Spleen (tissue), 7 donors: ENCODE measurements around the gene AKT1S1.

Experiments used
- POLR2A ChIP-seq, 3 donors: fragments of 450-650 bp; IDR thresholded peaks; one replicate each; pipeline ENCODE4 v1.5.1; 2017; ENCODE audit warnings: antibody characterized with exemption in 3 of 3, mild to moderate bottlenecking in 1 of 3
- TF ChIP-seq, protein P1 (sequence below), 11 experiments: fragments of 200-600 bp in 7 of 11; fragments of 450-650 bp in 4 of 11; sonication (generic) in 4 of 11; IDR thresholded peaks in 8 of 11; conservative IDR thresholded peaks in 3 of 11; 1 replicate in 7 of 11; 2 replicates in 4 of 11; pipeline versions ENCODE4 v1.4.0 to v1.8.0; 2016 to 2021; ENCODE audit warnings: antibody characterized with exemption in 11 of 11, inconsistent platforms in 4 of 11, mild to moderate bottlenecking in 1 of 11
- donor health status: DM: no; HTN: no; CAD: no; lungs with moderate emphysema.
- donor health status: DM: no; HTN: no; CAD: no.
- donor health status: DM: no; HTN: no; CAD: no.

DNA sequence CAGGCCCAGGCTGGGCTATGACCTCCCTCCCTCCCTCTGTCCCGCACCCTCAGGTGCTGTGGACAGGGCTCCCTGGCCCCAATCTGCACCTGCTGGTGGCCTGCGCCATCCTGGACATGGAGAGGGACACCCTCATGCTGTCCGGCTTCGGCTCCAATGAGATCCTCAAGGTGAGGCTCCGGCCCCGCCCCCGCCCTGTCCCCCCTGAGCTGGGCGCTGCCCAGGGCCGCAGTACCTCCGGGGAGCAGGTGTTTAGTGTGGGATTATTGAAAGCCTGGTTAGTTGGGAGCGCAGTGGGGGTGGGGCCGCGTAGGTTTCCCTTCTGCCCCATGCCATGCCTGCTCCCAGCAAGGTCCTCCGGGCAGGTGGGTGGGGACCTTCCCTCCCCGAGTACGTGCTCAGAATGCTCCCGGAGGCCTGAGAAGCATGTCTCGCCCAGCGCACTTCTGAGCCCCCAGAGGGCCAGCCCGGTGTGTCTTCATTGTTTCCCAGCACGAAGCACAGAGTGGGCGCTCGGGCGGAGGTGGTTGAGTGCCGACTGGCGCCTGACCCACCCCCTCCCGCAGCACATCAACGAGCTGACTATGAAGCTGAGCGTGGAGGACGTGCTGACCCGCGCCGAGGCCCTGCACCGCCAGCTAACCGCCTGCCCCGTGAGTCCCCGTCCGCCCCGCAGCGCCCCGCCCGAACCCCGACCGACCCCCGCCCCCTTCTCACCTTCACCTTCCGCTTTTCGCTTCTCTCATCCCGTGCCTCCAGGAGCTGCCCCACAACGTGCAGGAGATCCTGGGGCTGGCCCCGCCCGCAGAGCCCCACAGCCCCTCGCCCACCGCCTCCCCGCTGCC lies 10.7 kb upstream of the AKT1S1 start:
- no peak for TF ChIP-seq POLR2A (IDR thresholded peaks at IDR 0.05)
- TF ChIP-seq, protein P1, sequence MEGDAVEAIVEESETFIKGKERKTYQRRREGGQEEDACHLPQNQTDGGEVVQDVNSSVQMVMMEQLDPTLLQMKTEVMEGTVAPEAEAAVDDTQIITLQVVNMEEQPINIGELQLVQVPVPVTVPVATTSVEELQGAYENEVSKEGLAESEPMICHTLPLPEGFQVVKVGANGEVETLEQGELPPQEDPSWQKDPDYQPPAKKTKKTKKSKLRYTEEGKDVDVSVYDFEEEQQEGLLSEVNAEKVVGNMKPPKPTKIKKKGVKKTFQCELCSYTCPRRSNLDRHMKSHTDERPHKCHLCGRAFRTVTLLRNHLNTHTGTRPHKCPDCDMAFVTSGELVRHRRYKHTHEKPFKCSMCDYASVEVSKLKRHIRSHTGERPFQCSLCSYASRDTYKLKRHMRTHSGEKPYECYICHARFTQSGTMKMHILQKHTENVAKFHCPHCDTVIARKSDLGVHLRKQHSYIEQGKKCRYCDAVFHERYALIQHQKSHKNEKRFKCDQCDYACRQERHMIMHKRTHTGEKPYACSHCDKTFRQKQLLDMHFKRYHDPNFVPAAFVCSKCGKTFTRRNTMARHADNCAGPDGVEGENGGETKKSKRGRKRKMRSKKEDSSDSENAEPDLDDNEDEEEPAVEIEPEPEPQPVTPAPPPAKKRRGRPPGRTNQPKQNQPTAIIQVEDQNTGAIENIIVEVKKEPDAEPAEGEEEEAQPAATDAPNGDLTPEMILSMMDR (IDR thresholded peaks at IDR 0.05 in 8 of 11, conservative IDR thresholded peaks at IDR 0.05 in 3 of 11) = no peak
